Measurements from ENCODE around the gene CAMTA1. TPM values are rescaled to one million over a fixed set of nuclear protein-coding genes. Genes with fewer than 3 reads are reported as not detected.

CAMTA1 gene
- total and polyA plus RNA-seq, 4 donors: 18.0 to 93.5 (median 35.8) TPM

DNA sequence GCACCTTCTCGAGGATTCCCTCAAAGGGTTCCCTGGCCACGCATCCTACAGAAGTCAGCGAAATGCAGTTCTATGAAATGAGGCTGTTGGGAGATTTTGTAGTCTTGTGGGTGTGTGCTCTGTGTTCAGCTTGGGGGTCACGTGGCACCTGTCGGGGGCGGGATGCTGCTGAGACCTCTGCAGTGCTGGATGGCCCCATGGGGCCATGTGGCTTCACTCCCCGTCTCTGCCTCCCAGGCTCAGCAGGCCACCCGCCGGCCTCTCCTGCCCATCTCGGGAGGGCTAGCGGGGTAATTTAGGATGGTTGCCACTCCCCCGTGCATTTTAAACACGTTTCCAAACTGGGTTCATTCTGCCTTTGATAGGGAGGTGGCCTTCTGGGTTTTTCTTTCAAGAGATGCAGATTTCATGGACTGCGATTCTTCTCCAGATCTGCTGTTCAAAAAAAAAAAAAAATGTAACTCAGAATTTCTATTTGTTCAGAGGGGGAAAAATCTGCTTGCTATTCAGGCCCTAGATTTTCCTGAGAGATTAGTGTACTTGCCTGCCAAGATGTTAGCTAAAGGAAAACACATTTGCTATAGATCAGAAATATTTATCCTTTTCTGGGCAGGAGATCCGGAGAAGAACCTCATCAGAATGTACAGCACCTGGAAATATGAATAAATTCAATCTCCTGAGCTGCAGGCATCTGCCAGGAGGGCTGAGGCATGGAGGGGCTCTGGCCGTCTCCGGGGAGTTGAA, 708.6 kb downstream of the CAMTA1 start (continued):
- TF ChIP-seq ATF3 (IDR thresholded peaks at IDR 0.05) (no peak), TAF1 (conservative IDR thresholded peaks at IDR 0.05) (no peak), GABPA (IDR thresholded peaks at IDR 0.05 in 1 of 2, conservative IDR thresholded peaks at IDR 0.05 in 1 of 2) (no peak), RAD21 (IDR thresholded peaks at IDR 0.05) (no peak)
- TF ChIP-seq, protein P1, sequence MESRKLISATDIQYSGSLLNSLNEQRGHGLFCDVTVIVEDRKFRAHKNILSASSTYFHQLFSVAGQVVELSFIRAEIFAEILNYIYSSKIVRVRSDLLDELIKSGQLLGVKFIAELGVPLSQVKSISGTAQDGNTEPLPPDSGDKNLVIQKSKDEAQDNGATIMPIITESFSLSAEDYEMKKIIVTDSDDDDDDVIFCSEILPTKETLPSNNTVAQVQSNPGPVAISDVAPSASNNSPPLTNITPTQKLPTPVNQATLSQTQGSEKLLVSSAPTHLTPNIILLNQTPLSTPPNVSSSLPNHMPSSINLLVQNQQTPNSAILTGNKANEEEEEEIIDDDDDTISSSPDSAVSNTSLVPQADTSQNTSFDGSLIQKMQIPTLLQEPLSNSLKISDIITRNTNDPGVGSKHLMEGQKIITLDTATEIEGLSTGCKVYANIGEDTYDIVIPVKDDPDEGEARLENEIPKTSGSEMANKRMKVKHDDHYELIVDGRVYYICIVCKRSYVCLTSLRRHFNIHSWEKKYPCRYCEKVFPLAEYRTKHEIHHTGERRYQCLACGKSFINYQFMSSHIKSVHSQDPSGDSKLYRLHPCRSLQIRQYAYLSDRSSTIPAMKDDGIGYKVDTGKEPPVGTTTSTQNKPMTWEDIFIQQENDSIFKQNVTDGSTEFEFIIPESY (IDR thresholded peaks at IDR 0.05): no peak

DNA sequence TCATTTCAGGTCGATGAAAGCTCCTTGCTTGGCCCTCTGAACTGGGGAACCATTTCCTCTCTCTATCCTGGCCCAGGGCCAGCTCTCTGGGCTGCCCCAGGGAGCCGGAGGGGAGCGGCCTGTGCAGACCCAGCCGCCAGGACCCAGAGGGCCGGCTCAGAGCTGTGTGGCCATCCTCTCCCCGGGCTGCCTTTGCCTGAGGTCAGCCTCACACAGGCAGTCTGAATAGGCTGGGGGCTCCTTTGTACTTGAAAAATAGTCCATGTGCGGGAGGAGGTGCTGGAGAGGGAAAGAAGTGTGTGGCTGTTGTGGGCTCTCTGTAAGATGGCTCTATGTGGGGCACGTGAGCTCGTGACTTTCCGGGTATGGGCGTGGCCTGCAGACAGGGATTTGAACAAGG, 710.7 kb downstream of the CAMTA1 start:
- no peak overlapping the region for H3K27ac ChIP-seq (ENCODE audit: low read depth in 1 of 2, low read length in 2 of 2)
- no peak for DNase-seq (ENCODE audit: low spot score)
- no peaks in the 10 kb centered on the region for H3K9me3 ChIP-seq (ENCODE audit: control insufficient read depth in 4 of 4, low read length in 3 of 4)
- no peaks in the 10 kb centered on the region for H3K4me1 ChIP-seq (ENCODE audit: control insufficient read depth in 4 of 4, insufficient read depth in 4 of 4, low read length in 3 of 4)
- no peak for TF ChIP-seq ATF3 (IDR thresholded peaks at IDR 0.05)
- no peak for TF ChIP-seq JUND (IDR thresholded peaks at IDR 0.05)
- TF ChIP-seq RAD21 (IDR thresholded peaks at IDR 0.05): no peak
- no peak overlapping the region for H3K9ac ChIP-seq (ENCODE audit: low read depth in 1 of 2, low read length in 2 of 2)
- H3K4me3 ChIP-seq (ENCODE audit: low read depth in 1 of 3, low read length in 3 of 3): no peak overlapping the region
- H3K36me3 ChIP-seq (ENCODE audit: control insufficient read depth in 4 of 4, insufficient read depth in 3 of 4, low read depth in 1 of 4, low read length in 3 of 4): no peaks in the 10 kb centered on the region
- no peaks in the 10 kb centered on the region for H3K27me3 ChIP-seq (ENCODE audit: control insufficient read depth in 4 of 4, insufficient read depth in 4 of 4, low read length in 3 of 4)
- 76% methylated on average over 11 of the region's 11 CpGs for WGBS

DNA sequence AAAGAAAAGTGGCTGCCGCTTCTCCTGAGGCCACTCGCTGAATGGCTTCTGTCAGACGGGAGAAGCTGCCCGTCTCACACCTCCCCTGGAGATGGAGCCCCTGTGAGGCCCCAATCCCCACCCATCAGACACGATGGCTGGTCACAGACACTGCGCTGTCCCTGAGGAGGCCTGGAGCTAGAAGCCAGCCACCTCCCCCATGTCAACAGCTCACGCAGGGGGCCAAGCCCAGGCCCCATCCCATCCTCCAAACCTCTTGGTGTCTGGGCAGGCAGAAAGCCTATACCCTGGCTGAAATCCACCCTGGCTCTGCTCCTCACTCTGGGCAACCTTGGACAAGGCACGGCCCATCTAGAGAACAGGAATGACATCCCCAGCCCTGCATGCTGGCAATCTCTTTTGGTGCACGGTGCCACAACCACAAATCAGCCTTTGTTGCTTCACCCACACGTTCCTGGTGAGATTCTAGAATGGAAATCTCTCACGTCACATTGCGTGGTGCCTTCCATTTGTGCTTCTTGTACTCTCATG, 711.9 kb downstream of the CAMTA1 start:
- Histone ChIP-seq H3K27me3 (ENCODE audit: control insufficient read depth in 4 of 4, insufficient read depth in 4 of 4, low read length in 3 of 4) (no peaks in the 10 kb centered on the region), H3K27ac (ENCODE audit: low read depth in 1 of 2, low read length in 2 of 2) (no peak overlapping the region), H3K9me3 (ENCODE audit: control insufficient read depth in 4 of 4, low read length in 3 of 4) (no peaks in the 10 kb centered on the region), H3K9ac (ENCODE audit: low read depth in 1 of 2, low read length in 2 of 2) (no peak overlapping the region), H3K36me3 (ENCODE audit: control insufficient read depth in 4 of 4, insufficient read depth in 3 of 4, low read depth in 1 of 4, low read length in 3 of 4) (no peaks in the 10 kb centered on the region), H3K4me3 (ENCODE audit: low read depth in 1 of 3, low read length in 3 of 3) (no peak overlapping the region), H3K4me1 (ENCODE audit: control insufficient read depth in 4 of 4, insufficient read depth in 4 of 4, low read length in 3 of 4) (no peaks in the 10 kb centered on the region)
- TF ChIP-seq, protein P1 (IDR thresholded peaks at IDR 0.05): no peak
- no peak for TF ChIP-seq YY1 (IDR thresholded peaks at IDR 0.05)
- TF ChIP-seq CTCF (IDR thresholded peaks at IDR 0.05; ENCODE audit: low read depth, low read length, missing input control): no peak
- no peak for TF ChIP-seq MAX (IDR thresholded peaks at IDR 0.05)
- TF ChIP-seq JUND (IDR thresholded peaks at IDR 0.05): no peak
- TF ChIP-seq EGR1 (IDR thresholded peaks at IDR 0.05; ENCODE audit: low read depth in 2 of 2): no peak
- no peak for TF ChIP-seq GABPA (IDR thresholded peaks at IDR 0.05 in 1 of 2, conservative IDR thresholded peaks at IDR 0.05 in 1 of 2)
- TF ChIP-seq RAD21 (IDR thresholded peaks at IDR 0.05): no peak
- no peak for TF ChIP-seq HNF4G (IDR thresholded peaks at IDR 0.05)
- TF ChIP-seq TAF1 (conservative IDR thresholded peaks at IDR 0.05): no peak
- no peak for TF ChIP-seq NR2F2 (IDR thresholded peaks at IDR 0.05)
- no peak for TF ChIP-seq FOXA2 (IDR thresholded peaks at IDR 0.05)
- no peak for TF ChIP-seq ATF3 (IDR thresholded peaks at IDR 0.05)
- no peak for TF ChIP-seq FOXA1 (IDR thresholded peaks at IDR 0.05)
- TF ChIP-seq SP1 (IDR thresholded peaks at IDR 0.05): no peak
- TF ChIP-seq, protein P2, sequence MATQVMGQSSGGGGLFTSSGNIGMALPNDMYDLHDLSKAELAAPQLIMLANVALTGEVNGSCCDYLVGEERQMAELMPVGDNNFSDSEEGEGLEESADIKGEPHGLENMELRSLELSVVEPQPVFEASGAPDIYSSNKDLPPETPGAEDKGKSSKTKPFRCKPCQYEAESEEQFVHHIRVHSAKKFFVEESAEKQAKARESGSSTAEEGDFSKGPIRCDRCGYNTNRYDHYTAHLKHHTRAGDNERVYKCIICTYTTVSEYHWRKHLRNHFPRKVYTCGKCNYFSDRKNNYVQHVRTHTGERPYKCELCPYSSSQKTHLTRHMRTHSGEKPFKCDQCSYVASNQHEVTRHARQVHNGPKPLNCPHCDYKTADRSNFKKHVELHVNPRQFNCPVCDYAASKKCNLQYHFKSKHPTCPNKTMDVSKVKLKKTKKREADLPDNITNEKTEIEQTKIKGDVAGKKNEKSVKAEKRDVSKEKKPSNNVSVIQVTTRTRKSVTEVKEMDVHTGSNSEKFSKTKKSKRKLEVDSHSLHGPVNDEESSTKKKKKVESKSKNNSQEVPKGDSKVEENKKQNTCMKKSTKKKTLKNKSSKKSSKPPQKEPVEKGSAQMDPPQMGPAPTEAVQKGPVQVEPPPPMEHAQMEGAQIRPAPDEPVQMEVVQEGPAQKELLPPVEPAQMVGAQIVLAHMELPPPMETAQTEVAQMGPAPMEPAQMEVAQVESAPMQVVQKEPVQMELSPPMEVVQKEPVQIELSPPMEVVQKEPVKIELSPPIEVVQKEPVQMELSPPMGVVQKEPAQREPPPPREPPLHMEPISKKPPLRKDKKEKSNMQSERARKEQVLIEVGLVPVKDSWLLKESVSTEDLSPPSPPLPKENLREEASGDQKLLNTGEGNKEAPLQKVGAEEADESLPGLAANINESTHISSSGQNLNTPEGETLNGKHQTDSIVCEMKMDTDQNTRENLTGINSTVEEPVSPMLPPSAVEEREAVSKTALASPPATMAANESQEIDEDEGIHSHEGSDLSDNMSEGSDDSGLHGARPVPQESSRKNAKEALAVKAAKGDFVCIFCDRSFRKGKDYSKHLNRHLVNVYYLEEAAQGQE (IDR thresholded peaks at IDR 0.05): no peak
- 93% methylated on average over 12 of the region's 12 CpGs for WGBS
- DNase-seq (ENCODE audit: low spot score): no peak

Data from liver (tissue), 9 donors.